Brain microvascular endothelial cell (primary cell): ENCODE data around the gene MICAL1.

Experiments used
- DNase-seq: peaks from one replicate; pipeline ENCODE4 v3.0.0-alpha.2; 2020
- H3K27ac ChIP-seq: fragments of 250-450 bp; sonication (Bioruptor Pico); 2 replicates; pipeline ENCODE4 v1.5.1; 2020; ENCODE audit warnings: mild to moderate bottlenecking, moderate library complexity
- H3K27me3 ChIP-seq: fragments of 250-450 bp; sonication (Bioruptor Pico); replicated peaks from 2 replicates; pipeline ENCODE4 v1.5.1; 2020; ENCODE audit warnings: mild to moderate bottlenecking
- H3K36me3 ChIP-seq: fragments of 250-450 bp; sonication (Bioruptor Pico); replicated peaks from 2 replicates; pipeline ENCODE4 v1.5.1; 2020; ENCODE audit warnings: mild to moderate bottlenecking
- H3K4me3 ChIP-seq: 2 replicates; pipeline ENCODE4 v1.5.1; 2011; ENCODE audit warnings: low read depth, mild to moderate bottlenecking, control low read depth, low read length, moderate library complexity
- CTCF ChIP-seq: IDR thresholded peaks from 2 replicates; pipeline ENCODE4 v1.5.1; 2011; ENCODE audit warnings: low read depth, mild to moderate bottlenecking, moderate library complexity, low read length, control low read depth, inconsistent platforms; ENCODE audit errors: missing control alignments
- in situ Hi-C: cut with HindIII; loops from 2 replicates; pipeline ENCODE4 v1.10.0; 2017; ENCODE audit warnings: low sequenced_read_pairs, low pct_ligation_motif_present

Gene MICAL1

GRCh38 chr6:109458774-109459531 lies 3.4 kb upstream of the MICAL1 start:
- TF ChIP-seq CTCF = no peak
- Histone ChIP-seq H3K27me3 (no peaks in the 10 kb centered on the region), H3K27ac (no peak overlapping the region), H3K36me3 (peaks cover 10% of the 10 kb centered on the region), H3K4me3 (no peak overlapping the region)
- DNase-seq = no peak
- in situ Hi-C loops = no loop called here

- H3K4me3 ChIP-seq = no peak overlapping the region
- no peak for DNase-seq
- H3K36me3 ChIP-seq = peaks cover 15% of the 10 kb centered on the region
- H3K27ac ChIP-seq = no peak overlapping the region
- in situ Hi-C loops = no loop called here
- no peak for TF ChIP-seq CTCF
- H3K27me3 ChIP-seq = no peaks in the 10 kb centered on the region
These were observed 2.0 kb upstream of the MICAL1 start for GRCh38 chr6:109457562-109457996.

GRCh38 chr6:109456710-109457561 lies 1.4 kb upstream of the MICAL1 start:
- peak overlapping the region; percentile 88 for H3K4me3 ChIP-seq
- no peak overlapping the region for H3K27ac ChIP-seq
- H3K36me3 ChIP-seq = peaks cover 19% of the 10 kb centered on the region
- TF ChIP-seq CTCF = no peak
- DNase-seq = no peak
- no peaks in the 10 kb centered on the region for H3K27me3 ChIP-seq
- in situ Hi-C loops = no loop called here

- Histone ChIP-seq H3K27me3 (no peaks in the 10 kb centered on the region), H3K27ac (peak overlapping the region; percentile 4), H3K36me3 (peaks cover 23% of the 10 kb centered on the region), H3K4me3 (peak overlapping the region; percentile 88)
- TF ChIP-seq CTCF = no peak
- no peak for DNase-seq
- in situ Hi-C loops = no loop called here
These were observed 575 bp upstream of the MICAL1 start for GRCh38 chr6:109456111-109456583.

- H3K36me3 ChIP-seq = peaks cover 24% of the 10 kb centered on the region
- DNase-seq = peak; percentile 14
- in situ Hi-C loops = no loop called here
These were observed 806 bp downstream of the MICAL1 start for GRCh38 chr6:109454496-109455436.

More at GRCh38 chr6:109454496-109455436, 806 bp downstream of the MICAL1 start:
- Histone ChIP-seq H3K27me3 (no peaks in the 10 kb centered on the region), H3K27ac (peak overlapping the region; percentile 45), H3K4me3 (peak overlapping the region; percentile 88)
- TF ChIP-seq CTCF = no peak
